Ramos (cell line): Measurements from ENCODE around the gene CBFA2T2.
"Not testable (repeated sequence)": the region's sequence is repeated elsewhere in the genome, so short reads cannot be mapped to it uniquely, and the experiment has no call there.

Source experiments
- in situ Hi-C: fragments of 300-500 bp; cut with MboI; formaldehyde crosslinking; loops from one replicate; pipeline ENCODE4 v1.14.3; 2022; ENCODE audit warnings: low sequenced_read_pairs; ENCODE audit not compliant: unreplicated experiment

The CBFA2T2 gene

DNA sequence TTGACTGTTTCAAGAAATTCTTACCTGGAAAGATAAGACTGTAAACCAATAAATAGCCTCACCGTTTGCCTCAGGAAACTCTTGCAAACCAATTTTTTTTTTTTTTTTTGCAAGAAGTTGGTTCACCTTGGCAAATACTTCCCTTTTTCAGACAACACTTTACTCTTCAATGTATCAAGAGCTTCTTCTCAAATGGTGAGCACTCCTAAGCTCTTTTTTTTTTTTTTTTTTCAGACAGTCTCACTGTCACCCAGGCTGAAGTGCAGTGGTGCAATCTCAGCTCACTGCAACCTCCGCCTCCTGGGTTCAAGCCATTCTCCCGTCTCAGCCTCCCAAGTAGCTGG is 23.6 kb upstream of the CBFA2T2 start:
- in situ Hi-C loops = loop anchor here (25.0 kb wide), 1 partner anchor 646 kb away; the partner anchor contains the start of gene EIF2S2

DNA sequence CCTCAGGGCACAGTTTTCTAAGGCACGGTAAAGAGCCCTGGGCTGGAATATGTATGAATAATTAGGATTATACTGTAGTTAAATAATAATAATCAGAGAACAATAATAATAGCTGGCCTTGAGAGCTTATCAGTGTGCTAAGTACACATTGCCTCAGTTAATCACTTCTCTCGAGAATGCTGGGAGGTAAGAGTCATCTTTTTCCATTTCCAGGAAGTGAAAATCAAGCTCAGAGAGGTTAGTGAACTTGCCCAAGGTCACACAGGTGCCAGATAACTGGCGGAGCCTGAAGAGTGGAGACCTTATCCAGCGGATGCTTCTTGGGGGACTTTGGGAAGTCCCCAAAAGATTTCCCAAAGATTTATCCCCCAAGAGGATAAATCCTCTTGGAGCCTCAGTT is 19.4 kb upstream of the CBFA2T2 start:
- in situ Hi-C loops = loop anchor here (25.0 kb wide), 1 partner anchor 642 kb away; the partner anchor contains the start of gene EIF2S2

DNA sequence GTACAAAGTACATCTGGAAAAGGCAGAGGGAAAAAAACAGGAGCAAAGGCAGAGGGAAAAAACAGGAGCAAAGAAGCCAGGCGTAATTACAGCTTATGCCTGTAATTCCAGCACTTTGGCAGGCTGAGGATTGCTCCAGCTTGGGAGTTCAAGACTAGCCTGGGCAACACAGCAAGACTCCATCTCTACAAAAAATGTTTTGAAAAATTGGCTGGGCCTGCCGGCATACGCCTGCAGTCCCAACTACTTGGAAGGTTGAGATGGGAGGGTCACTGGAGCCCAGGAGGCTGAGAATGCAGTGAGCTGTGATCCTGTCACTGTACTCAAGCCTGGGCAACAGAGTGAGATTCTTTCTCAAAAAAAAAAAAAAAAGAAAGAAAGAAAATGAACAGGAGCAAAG is 19.0 kb upstream of the CBFA2T2 start:
- in situ Hi-C loops = loop anchor here (25.0 kb wide), 1 partner anchor 641 kb away; the partner anchor contains the start of gene EIF2S2

DNA sequence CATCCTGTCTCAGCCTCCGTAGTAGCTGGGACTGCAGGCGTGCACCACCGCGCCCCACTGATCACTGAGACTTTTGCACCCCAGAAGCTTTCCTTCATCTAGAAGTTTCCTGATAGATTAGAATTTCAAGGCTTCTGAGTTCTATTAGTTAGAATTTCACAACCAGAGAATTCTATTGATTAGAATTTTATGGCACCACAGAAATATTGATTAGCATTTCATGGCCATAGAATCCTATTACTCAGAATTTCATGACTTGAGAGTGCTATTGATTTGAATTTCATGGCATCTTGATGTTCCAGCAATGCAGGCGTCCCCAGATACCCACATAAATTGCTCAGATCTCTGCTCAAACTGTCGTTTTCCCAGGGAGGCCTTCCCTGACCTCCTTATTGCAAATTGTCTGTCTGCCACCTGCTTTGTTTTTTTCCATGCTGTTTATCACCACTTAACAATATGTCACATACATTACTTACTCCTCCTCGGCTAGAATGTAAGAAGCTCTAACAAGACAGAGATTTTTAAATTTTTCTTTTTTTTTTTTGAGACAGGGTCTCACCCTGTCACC is 16.9 kb upstream of the CBFA2T2 start:
- in situ Hi-C loops = loop anchor here (25.0 kb wide), 1 partner anchor 639 kb away; the partner anchor contains the start of gene EIF2S2

DNA sequence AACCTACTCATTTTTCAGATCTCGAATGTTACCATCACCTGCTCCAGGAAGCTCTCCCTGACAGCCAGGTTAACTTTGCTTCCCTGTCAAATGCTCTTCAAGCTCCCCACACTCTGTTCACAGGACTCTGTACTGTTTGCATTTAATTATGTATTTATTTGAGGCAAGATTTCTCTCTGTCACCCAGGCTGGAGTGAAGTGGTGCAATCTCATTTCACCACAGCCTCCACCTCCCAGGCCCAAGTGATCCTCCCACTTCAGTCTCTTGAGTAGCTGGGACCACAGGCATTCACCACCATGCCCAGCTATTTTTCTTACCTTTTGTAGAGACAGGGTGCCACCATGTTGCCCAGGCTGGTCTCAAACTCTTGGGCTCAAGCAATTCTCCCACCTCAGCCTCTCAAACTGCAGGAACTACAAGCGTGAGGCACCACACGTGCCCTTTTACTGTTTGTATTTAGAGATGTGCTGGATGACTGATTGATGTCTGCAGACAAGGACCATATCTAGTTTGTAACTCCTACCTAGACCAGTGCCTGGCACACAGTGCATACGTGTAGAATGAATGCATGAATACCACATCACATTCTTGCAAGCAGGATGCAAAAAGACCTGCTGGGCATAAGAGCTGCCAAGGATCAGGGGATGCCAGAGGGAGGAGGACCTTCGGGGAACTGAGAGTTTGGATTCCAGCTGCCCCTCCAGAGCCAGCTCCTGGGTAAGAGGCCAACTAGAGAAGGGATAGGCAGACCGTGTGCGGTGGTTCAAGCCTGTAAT is 15.6 kb upstream of the CBFA2T2 start:
- in situ Hi-C loops = loop anchor here (25.0 kb wide), 1 partner anchor 638 kb away; the partner anchor contains the start of gene EIF2S2

DNA sequence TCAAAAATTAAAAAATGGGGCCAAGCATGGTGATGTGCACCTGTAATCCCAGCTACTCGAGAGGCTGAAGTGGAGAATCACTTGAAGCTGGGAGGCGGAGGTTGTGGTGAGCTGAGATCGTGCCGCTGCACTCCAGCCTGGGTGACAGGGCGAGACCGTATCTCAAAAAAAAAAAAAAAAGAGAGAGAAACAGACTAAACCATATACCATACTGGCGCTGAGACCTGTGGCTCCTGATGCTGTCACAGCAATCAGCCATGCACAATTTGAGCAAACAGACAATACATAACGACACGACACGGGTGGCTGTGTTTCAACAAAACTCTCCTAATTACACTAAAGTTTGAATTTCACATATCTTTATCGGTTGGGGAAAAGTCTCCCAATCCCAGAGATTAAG is 14.9 kb upstream of the CBFA2T2 start:
- in situ Hi-C loops = loop anchor here (25.0 kb wide), 1 partner anchor 637 kb away; the partner anchor contains the start of gene EIF2S2

DNA sequence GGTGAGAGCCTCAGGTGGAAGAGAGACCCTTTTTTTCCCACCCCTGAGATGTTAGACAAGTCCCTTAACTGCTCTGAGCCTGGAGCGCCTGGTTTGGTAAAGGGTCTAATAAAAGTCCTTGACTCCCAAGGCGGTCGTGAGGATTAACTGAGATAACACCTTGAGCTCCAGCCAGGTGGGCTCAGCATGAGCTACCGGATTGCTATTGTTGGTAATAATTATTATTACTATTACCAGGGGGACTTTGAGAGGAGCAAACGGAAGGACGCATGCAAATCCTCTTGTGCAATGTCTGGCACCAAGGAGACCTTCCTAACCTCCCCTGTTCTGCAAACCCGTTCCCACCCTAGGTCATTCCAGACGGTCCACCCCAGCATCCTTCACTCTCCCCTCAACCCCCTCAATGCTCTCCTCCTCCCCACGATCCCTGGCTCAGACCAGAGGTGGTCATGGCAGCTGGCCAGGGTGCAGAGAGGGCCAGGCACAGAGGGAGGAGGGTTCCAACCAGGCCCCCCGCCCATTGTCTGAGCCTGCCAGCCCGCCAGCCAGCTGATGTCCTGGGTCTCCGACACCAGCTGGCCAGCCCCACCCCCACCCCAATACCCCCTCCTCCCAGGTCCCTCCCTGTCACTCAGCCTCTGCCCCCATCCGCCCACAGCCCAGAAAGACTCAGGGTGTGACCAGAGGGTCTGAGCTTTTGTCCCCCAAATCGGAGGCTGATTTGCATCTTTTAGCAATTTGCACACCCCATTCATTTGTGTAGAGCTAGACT is 14.3 kb upstream of the CBFA2T2 start:
- in situ Hi-C loops = no loop called here

DNA sequence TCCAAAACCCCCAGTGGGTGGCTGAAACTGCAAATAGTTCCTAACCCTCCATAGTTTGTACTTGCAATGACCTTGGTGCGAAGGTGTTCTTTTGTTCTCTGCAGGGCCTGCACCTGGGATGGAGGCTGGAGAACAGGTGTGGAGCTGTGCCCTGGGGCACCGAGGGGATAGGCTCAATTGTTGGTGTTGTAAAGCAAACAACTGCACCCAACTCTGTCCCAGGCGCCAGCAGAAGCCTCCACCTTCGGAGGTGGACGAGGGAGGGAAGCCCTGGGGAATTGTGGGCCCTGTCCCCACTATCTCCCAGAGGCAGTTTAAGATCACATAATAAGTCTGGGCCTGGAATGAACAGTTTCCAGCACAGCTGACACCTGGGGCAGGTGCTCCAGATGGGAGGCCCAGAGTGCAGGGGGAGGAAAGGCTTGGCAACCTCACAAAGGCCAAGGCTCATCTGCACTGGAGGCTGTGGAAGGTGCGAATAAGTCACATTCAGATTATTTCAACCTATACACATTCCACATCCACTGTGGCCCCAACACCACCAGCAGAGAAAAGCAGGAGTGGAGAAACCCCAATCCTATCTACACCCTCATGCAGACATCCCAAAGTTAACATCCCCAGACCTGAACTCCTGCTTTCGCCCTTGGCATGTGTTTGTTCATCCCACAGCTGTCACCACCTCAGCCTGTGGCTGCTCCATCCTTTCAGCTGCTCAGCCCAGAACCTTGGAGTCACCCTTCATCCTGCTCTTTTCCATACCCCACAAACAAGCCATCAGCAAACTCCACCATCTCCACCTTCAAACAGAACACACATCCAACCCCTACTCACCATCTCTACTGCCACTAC is 12.3 kb upstream of the CBFA2T2 start:
- in situ Hi-C loops = no loop called here

DNA sequence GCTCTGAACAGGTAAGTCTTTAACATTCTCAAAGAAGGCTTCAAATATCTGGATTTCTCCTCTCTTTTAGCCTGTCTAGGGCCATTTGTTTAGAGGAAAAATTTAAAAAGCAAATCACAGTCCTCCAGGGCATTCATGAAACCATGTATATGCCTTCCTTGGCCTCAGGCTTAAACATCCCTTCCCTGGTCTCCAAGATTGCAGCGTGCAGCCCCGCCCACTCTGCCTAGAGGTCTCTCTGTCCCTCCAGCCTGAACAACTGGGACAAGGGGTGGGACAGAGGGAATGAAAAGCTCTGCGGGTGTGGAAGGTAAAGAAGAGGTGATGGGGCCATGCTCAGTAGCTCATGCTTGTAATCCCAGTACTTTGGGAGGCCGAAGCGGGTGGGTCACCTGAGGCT is 9.8 kb upstream of the CBFA2T2 start:
- in situ Hi-C loops = no loop called here

DNA sequence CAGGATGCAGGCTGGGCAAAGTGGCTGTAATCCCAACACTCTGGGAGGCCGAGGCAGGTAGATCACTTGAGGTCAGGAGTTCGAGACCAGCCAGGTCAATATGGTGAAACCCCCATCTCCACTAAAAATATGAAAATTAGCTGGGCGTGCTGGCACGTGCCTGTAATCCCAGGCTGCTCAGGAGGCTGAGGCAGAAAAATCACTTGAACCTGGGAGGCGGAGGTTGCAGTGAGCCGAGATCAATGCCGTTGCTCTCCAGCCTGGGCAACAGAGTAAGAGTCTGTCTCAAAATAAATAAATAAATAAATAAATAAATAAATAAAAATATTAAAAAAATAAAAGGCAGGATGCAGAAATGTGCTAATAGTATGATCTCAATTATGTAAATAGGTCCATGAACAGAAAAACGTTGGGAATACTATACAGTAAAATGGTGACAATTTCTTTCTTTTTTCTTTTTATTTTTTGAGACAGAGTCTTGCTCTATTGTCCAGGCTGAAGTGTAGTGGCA is 8.4 kb upstream of the CBFA2T2 start:
- in situ Hi-C loops = no loop called here

DNA sequence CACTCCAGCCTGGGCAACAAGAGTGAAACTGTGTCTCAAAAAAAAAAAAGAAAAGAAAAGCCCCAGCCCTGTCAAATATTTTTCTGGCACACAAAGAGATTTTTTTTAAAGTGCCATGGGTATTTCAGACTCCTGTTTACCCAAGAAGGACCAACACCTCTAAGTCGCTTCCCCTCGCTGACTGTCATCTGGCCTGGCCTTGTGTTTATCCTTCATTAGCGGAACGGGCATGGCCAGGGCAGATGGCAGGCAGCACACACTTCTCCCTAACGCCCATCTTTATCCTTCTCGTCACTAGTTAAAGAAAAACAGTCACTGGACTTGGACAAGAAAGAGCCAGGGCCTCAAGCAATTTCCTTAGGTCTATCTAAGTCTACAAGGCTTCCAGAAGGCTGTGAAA is 7.3 kb upstream of the CBFA2T2 start:
- in situ Hi-C loops = no loop called here

DNA sequence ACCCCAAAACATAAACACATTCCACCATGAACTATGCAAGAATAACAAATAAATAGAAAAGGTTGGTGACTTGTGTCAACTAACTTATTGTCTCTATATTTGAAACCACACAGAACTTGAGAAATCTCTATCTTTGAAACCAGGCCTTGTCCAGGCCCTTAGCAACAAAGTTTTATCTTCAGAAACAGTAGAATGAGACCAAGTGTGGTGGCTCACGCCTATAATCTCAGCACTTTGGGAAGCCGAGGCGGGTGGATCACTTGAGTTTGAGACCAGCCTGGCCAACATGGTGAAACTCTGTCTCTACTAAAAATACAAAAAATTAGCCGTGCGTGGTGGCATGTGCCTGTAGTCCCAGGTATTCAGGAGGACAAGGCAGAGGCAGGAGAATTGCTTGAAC is 6.7 kb upstream of the CBFA2T2 start:
- in situ Hi-C loops = not testable (repeated sequence)

DNA sequence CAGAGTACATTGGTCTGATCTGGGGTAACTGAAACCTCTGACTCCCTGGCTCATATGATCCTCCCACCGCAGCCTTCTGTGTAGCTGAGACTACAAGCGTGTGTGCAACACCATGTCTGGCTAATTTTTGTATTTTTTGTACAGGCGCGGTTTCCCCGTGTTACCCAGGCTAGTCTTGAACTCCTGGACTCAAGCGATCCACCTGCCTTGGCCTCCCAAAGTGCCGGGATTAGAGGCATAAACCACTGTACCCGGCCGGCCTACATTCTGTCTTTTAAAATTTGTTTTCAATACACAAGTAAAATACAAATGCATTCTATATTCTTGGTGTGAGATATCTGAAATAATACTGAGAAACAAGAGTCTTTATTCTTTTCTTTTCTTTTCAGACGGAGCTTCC is 1.7 kb upstream of the CBFA2T2 start:
- in situ Hi-C loops = no loop called here

DNA sequence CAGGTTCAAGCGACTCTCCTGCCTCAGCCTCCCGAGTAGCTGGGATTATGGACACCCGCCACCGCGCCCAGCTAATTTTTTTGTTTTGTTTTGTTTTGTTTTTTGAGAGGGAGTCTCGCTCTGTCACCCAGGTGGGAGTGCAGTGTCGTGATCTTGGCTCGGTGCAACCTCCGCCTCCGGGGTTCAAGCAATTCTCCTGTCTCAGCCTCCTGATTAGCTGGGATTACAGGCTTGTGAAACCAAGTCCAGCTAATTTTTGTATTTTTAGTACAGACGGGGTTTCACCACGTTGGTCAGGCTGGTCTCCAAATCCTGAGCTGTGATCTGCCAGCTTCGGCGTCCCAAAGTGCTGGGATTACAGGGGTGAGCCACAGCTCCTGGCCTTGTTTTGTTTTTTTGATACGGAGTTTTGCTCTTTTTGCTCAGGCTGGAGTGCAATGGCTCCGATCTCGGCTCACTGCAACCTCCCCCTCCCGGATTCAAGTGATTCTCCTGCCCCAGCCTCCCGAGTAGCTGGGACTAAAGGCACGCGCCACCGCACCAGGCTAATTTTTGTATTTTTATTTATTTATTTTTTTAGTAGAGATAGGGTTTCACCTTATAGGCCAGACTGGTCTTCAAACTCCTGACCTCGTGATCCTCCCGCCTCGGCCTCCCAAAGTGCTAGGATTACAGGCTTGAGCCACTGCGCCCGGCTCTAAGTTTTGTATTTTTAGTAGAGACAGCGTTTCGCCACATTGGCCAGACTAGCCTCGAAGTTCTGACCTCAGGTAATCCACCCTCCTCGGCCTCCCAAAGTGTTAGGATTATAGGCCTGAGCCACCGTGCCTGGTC is 1.0 kb upstream of the CBFA2T2 start:
- in situ Hi-C loops = not testable (repeated sequence)

DNA sequence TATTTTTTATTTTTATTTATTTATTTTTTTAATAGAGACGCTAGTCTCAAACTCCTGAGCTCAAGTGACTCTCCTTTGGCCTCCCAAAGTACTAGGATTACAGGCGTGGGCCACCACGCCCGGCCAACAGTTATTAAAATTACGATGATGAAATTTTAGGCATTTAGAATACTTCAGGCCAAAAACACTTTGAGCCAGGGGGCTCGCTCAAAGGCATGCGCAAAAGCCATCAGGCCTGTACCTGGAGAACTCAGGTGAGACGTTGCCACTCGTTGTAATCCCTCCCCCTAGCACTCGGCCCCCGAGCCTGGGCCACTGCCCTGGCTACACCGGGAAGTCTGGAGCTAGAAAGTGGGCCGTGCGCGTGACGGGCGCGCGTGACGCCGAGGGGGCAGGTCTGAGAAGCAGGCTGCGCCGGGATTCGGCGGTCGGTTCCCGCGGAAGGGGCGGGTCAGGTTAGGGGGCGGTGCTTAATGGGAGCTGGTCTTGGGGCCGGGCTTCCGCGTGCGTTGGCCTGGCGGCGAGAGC is 337 bp upstream of the CBFA2T2 start:
- in situ Hi-C loops = no loop called here

DNA sequence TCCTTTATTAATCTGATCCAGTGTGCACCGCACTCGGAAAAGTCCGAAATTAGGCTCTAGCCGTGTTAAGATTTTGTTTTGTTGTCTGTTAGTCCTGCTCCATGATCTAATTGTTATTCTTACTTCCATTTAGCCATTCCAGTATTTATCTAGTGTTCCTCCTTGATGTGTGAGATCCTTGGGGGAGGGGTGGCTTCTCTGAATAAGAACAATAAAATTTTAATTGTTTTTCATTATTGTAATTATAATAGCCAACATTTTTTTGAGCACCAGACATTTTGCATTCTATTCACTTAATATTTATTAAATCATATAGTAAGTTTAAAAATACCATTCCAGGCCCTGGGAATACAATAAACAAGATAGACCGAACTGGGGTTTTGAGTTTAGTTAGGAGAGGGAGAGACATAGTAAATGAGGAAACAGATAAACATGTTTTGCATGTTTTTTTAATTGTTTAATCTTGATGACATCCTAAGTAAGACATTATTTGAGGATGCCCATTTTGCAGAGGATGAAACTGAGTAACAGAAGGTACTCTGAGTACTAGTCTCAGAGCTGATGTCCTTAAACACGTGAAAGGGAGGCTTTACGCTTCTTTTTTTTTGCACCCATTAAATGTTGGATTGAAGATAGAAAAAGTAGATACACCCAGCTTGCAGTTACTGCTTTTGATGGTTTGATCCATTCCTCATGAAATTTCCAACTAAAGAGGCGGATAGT is 1.2 kb downstream of the CBFA2T2 start:
- in situ Hi-C loops = no loop called here

DNA sequence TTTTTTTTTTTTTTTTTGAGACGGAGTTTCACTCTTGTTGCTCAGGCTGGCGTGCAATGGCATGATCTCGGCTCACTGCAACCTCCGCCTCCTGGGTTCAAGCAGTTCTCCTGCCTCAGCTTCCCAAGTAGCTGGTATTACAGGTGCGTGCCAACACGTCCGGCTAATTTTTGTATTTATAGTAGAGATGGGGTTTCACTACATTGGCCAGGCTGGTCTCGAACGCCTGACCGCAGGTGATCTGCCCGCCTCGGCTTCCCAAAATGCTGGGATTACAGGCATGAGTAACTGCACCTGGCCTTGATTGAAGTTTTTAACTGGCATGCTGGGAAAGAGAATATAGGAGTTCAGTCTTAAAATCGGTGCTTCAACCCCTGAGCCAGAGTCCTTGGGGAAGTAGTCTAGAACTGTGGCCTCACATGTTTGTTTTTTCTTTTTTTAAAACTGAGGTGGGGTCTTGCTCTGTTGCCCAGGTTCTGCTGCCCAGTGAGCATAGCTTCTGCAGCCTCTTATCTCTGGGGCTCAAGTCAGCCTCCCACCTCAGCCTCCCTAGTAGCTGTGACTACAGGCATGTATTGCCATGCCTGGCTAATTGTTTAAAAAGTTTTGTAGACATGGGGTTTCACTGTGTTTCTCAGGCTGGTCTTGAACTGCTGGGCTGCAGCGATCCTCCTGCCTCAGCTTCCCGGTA is 3.3 kb downstream of the CBFA2T2 start:
- in situ Hi-C loops = no loop called here

DNA sequence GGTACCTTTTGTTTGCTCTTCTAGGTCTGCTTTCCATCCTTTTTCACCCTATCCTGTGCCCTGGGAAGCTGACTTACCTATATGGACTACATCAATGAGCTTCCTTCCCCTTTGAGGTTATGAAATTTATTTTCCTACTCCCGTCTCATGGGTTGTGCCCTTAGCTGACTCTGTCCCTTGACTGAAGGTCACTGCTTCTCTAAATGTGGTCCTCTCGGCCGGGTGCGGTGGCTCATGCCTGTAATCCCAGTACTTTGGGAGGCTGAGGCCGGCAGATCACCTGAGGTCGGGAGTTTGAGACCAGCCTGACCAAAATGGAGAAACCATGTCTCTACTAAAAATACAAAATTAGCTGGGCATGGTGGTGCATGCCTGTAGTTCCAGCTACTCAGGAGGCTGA is 6.9 kb downstream of the CBFA2T2 start:
- in situ Hi-C loops = not testable (repeated sequence)
